Measurements from ENCODE around the gene PER3.

- TF ChIP-seq CTCF (IDR thresholded peaks at IDR 0.05; ENCODE audit: low read depth, low read length, missing input control) (no peak), REST (IDR thresholded peaks at IDR 0.05) (no peak), ZBTB33 (IDR thresholded peaks at IDR 0.05) (no peak), MAX (IDR thresholded peaks at IDR 0.05) (no peak), YY1 (IDR thresholded peaks at IDR 0.05) (no peak), SP1 (IDR thresholded peaks at IDR 0.05) (no peak), TAF1 (conservative IDR thresholded peaks at IDR 0.05) (no peak)
These were observed 72.3 kb downstream of the PER3 start for GRCh38 chr1:7856345-7856744.
